Neural cell (in vitro differentiated cells): ENCODE results near the gene CDK17. TPM values are rescaled to one million over a fixed set of nuclear protein-coding genes. Genes with fewer than 3 reads are reported as not detected.
"Not testable (repeated sequence)": the region's sequence is repeated elsewhere in the genome, so short reads cannot be mapped to it uniquely, and the experiment has no call there.

Experiments used
- H2AFZ ChIP-seq: fragments of 200-600, 300-800 bp; sonication (generic), shearing (Covaris generic); 2 replicates; pipeline ENCODE4 v1.6.0; 2014; ENCODE audit warnings: low read depth, mild to moderate bottlenecking, antibody characterized with exemption, low read length, moderate library complexity
- H3F3A ChIP-seq: fragments of 200-600 bp; shearing (Covaris generic); 2 replicates; pipeline ENCODE4 v1.6.1; 2016; ENCODE audit warnings: mild to moderate bottlenecking, moderate library complexity, mixed read lengths, antibody characterized with exemption, low read length; ENCODE audit not compliant: insufficient read depth, poor library complexity, severe bottlenecking
- H3K27ac ChIP-seq: fragments of 200-600, 300-800 bp; sonication (generic), shearing (Covaris generic); 2 replicates; pipeline ENCODE4 v1.5.1; 2014; ENCODE audit warnings: mild to moderate bottlenecking, low read length, moderate library complexity
- H3K27me3 ChIP-seq: fragments of 300-800, 200-600 bp; sonication (generic), shearing (Covaris generic); 2 replicates; pipeline ENCODE4 v1.6.0; 2014; ENCODE audit warnings: mild to moderate bottlenecking, low read depth, low read length, moderate library complexity; ENCODE audit not compliant: insufficient read depth
- H3K36me3 ChIP-seq: fragments of 300-800, 200-600 bp; sonication (generic), shearing (Covaris generic); 2 replicates; pipeline ENCODE4 v1.5.1; 2014; ENCODE audit warnings: mild to moderate bottlenecking, antibody characterized with exemption, low read length, moderate library complexity; ENCODE audit not compliant: insufficient read depth
- H3K4me2 ChIP-seq: fragments of 300-800, 200-600 bp; sonication (generic), shearing (Covaris generic); 2 replicates; pipeline ENCODE4 v1.6.0; 2014; ENCODE audit warnings: mild to moderate bottlenecking, low read length
- H3K4me3 ChIP-seq: fragments of 300-800, 200-600 bp; sonication (generic), shearing (Covaris generic); 2 replicates; pipeline ENCODE4 v1.5.1; 2014; ENCODE audit warnings: mild to moderate bottlenecking, low read length, moderate library complexity
- H3K79me2 ChIP-seq: fragments of 200-600 bp; shearing (Covaris generic); replicated peaks from 2 replicates; pipeline ENCODE4 v1.6.0; 2014; ENCODE audit warnings: mild to moderate bottlenecking, low read length, moderate library complexity; ENCODE audit not compliant: insufficient read depth
- H3K9ac ChIP-seq: fragments of 300-800, 200-600 bp; sonication (generic), shearing (Covaris generic); 2 replicates; pipeline ENCODE4 v1.6.1; 2016; ENCODE audit warnings: mild to moderate bottlenecking, low read length, mixed read lengths
- H3K9me2 ChIP-seq: fragments of 200-600 bp; shearing (Covaris generic); 2 replicates; pipeline ENCODE4 v1.6.1; 2016; ENCODE audit warnings: mild to moderate bottlenecking, low read length, mixed read lengths; ENCODE audit not compliant: insufficient read depth
- H3K9me3 ChIP-seq: fragments of 200-600, 300-800 bp; sonication (generic), shearing (Covaris generic); 2 replicates; pipeline ENCODE4 v1.6.1; 2016; ENCODE audit warnings: mild to moderate bottlenecking, mixed run types, low read length, moderate library complexity, mixed read lengths
- H4K20me1 ChIP-seq: fragments of 200-600 bp; shearing (Covaris generic); 2 replicates; pipeline ENCODE4 v1.6.1; 2016; ENCODE audit warnings: mild to moderate bottlenecking, mixed run types; ENCODE audit not compliant: insufficient read depth
- EP300 ChIP-seq: fragments of 450-650 bp; conservative IDR thresholded peaks from 2 replicates; pipeline ENCODE4 v1.6.1; 2014; ENCODE audit warnings: antibody characterized with exemption, mild to moderate bottlenecking, moderate library complexity; ENCODE audit not compliant: poor library complexity, severe bottlenecking
- MXI1 ChIP-seq: fragments of 450-650 bp; conservative IDR thresholded peaks from 2 replicates; pipeline ENCODE4 v1.6.1; 2014; ENCODE audit warnings: antibody characterized with exemption, mild to moderate bottlenecking; ENCODE audit not compliant: poor library complexity, severe bottlenecking
- POLR2AphosphoS5 ChIP-seq: IDR thresholded peaks from 2 replicates; pipeline ENCODE4 v1.6.1; 2012
- RAD21 ChIP-seq: fragments of 450-650 bp; conservative IDR thresholded peaks from 2 replicates; pipeline ENCODE4 v1.6.1; 2014; ENCODE audit warnings: antibody characterized with exemption, mild to moderate bottlenecking, moderate library complexity
- polyA plus RNA-seq: library from polyadenylated mRNA; depleted of rRNA; stranded (reverse); fragments of >200 nt; gene quantifications from 2 replicates; pipeline ENCODE4 v1.2.3, GENCODE V29; 2014
- TF ChIP-seq, protein P1 (sequence below): fragments of 450-650 bp; IDR thresholded peaks from 2 replicates; pipeline ENCODE4 v1.5.1; 2014; ENCODE audit warnings: antibody characterized with exemption, mild to moderate bottlenecking, moderate library complexity; ENCODE audit not compliant: poor library complexity, severe bottlenecking
- TF ChIP-seq, protein P2 (sequence below): IDR thresholded peaks from 2 replicates; pipeline ENCODE4 v1.6.1; 2012; ENCODE audit warnings: borderline replicate concordance

Gene CDK17
- polyA plus RNA-seq, 1 donor from 2014 or later = 119 TPM

DNA sequence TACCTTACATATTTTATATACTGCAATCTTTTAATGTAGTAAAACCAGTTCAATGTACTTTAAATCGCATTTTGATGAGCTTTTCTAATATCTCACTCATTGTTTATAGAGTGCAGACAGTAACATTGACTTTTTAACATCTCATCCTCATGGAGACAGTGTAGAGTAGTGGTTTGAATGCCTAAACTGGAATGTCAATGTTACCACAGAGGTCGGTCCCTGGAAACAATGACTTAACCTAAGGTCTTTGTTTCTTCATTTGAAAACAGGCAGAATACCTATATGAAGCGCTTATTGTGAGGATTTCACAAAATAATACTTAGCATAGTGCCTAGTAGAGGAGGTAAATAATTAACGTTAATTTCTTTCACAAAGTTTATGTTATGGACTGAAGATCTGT lies 5.0 kb downstream of the CDK17 start:
- Histone ChIP-seq H3F3A (peaks cover 10% of the 10 kb centered on the region), H3K9me2 (no peaks in the 10 kb centered on the region), H2AFZ (no peak overlapping the region), H3K4me2 (no peak overlapping the region), H3K79me2 (peaks cover 85% of the 10 kb centered on the region), H4K20me1 (no peaks in the 10 kb centered on the region), H3K9me3 (no peaks in the 10 kb centered on the region), H3K9ac (no peak overlapping the region), H3K4me3 (no peak overlapping the region), H3K36me3 (no peaks in the 10 kb centered on the region), H3K27me3 (no peaks in the 10 kb centered on the region), H3K27ac (no peak overlapping the region)
- TF ChIP-seq EP300 (no peak), POLR2AphosphoS5 (no peak), MXI1 (no peak)
- TF ChIP-seq, protein P1, sequence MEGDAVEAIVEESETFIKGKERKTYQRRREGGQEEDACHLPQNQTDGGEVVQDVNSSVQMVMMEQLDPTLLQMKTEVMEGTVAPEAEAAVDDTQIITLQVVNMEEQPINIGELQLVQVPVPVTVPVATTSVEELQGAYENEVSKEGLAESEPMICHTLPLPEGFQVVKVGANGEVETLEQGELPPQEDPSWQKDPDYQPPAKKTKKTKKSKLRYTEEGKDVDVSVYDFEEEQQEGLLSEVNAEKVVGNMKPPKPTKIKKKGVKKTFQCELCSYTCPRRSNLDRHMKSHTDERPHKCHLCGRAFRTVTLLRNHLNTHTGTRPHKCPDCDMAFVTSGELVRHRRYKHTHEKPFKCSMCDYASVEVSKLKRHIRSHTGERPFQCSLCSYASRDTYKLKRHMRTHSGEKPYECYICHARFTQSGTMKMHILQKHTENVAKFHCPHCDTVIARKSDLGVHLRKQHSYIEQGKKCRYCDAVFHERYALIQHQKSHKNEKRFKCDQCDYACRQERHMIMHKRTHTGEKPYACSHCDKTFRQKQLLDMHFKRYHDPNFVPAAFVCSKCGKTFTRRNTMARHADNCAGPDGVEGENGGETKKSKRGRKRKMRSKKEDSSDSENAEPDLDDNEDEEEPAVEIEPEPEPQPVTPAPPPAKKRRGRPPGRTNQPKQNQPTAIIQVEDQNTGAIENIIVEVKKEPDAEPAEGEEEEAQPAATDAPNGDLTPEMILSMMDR = no peak
- TF ChIP-seq, protein P2, sequence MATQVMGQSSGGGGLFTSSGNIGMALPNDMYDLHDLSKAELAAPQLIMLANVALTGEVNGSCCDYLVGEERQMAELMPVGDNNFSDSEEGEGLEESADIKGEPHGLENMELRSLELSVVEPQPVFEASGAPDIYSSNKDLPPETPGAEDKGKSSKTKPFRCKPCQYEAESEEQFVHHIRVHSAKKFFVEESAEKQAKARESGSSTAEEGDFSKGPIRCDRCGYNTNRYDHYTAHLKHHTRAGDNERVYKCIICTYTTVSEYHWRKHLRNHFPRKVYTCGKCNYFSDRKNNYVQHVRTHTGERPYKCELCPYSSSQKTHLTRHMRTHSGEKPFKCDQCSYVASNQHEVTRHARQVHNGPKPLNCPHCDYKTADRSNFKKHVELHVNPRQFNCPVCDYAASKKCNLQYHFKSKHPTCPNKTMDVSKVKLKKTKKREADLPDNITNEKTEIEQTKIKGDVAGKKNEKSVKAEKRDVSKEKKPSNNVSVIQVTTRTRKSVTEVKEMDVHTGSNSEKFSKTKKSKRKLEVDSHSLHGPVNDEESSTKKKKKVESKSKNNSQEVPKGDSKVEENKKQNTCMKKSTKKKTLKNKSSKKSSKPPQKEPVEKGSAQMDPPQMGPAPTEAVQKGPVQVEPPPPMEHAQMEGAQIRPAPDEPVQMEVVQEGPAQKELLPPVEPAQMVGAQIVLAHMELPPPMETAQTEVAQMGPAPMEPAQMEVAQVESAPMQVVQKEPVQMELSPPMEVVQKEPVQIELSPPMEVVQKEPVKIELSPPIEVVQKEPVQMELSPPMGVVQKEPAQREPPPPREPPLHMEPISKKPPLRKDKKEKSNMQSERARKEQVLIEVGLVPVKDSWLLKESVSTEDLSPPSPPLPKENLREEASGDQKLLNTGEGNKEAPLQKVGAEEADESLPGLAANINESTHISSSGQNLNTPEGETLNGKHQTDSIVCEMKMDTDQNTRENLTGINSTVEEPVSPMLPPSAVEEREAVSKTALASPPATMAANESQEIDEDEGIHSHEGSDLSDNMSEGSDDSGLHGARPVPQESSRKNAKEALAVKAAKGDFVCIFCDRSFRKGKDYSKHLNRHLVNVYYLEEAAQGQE = no peak

DNA sequence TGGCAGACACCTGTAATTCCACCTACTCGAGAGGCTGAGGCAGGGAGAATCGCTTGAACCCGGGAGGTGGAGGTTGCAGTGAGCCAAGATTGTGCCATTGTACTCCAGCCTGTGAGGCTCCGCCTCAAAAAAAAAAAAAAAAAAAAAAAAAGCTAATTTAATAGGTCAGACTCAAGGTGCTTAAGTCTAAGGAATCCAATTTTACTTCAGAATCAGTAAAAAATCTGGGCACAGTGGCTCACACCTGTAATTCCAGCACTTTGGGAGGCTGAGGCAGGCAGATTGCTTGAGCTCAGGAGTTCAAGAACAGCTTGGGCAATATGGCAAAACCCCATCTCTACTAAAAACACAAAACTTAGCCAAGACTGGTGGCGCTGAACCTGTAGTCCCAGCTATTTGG lies 7.0 kb downstream of the CDK17 start:
- not testable (repeated sequence) for H3K9me2 ChIP-seq, H3K4me2 ChIP-seq

DNA sequence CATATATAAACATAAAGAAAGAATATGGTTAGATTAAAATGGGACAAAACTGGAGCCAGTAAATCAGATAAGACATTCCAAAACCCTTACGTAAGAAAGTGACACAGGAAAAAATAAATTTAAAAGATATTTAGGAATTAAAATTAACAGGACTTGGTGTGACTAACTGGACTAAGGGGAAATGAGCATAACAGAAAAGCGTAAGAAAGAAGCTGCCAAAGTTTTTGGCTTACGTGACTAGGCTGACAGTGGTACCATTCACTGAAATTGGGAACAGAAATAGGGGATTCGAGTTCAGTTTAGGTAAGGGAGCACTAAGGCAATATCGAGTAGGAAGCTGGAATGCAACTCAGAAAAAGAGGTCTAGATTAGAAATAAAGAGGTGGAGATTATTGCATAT lies 7.8 kb downstream of the CDK17 start:
- Histone ChIP-seq H3K9ac (no peak overlapping the region), H2AFZ (no peak overlapping the region), H3K36me3 (no peaks in the 10 kb centered on the region), H4K20me1 (no peaks in the 10 kb centered on the region), H3F3A (no peaks in the 10 kb centered on the region), H3K4me3 (no peak overlapping the region), H3K79me2 (peaks cover 94% of the 10 kb centered on the region), H3K27me3 (no peaks in the 10 kb centered on the region), H3K4me2 (no peak overlapping the region), H3K27ac (no peak overlapping the region), H3K9me3 (no peaks in the 10 kb centered on the region), H3K9me2 (no peaks in the 10 kb centered on the region)
- TF ChIP-seq RAD21 (no peak), POLR2AphosphoS5 (no peak), MXI1 (no peak)

More for the DNA sequence above, 7.0 kb downstream of the CDK17 start:
- H3K27ac ChIP-seq, H2AFZ ChIP-seq, H3K27me3 ChIP-seq, H3K9ac ChIP-seq, H4K20me1 ChIP-seq, H3F3A ChIP-seq, H3K36me3 ChIP-seq, H3K9me3 ChIP-seq, H3K4me3 ChIP-seq: not testable (repeated sequence)
- H3K79me2 ChIP-seq = peaks cover 94% of the 10 kb centered on the region
